GM21786 (cell line): ENCODE data around the gene FASTK.
"Not testable (repeated sequence)": the region's sequence is repeated elsewhere in the genome, so short reads cannot be mapped to it uniquely, and the experiment has no call there.

ENCODE experiments used
- ATAC-seq: cut with Tn5 transposase; IDR thresholded peaks from one replicate; pipeline ENCODE4 v1.9.1; 2021; ENCODE audit not compliant: unreplicated experiment

FASTK gene

GRCh38 chr7:151053751-151054150 lies 26.9 kb downstream of the FASTK start:
- no peak for ATAC-seq

GRCh38 chr7:151053096-151053495 lies 27.5 kb downstream of the FASTK start:
- ATAC-seq: no peak

- ATAC-seq: no peak
These were observed 29.5 kb downstream of the FASTK start for GRCh38 chr7:151051108-151051507.

GRCh38 chr7:151048911-151049463 lies 31.6 kb downstream of the FASTK start:
- ATAC-seq: no peak

- no peak for ATAC-seq
These were observed 32.4 kb downstream of the FASTK start, which contains the start of gene ASIC3 for GRCh38 chr7:151047976-151048815. ASIC3 (plus strand) TSS chr7:151048531; CDS start chr7:151048886, 355 bp downstream.

GRCh38 chr7:151046603-151047573 lies 33.7 kb downstream of the FASTK start:
- no peak for ATAC-seq

- no peak for ATAC-seq
These were observed 34.6 kb downstream of the FASTK start for GRCh38 chr7:151045967-151046366.

GRCh38 chr7:151045262-151045661 lies 35.3 kb downstream of the FASTK start:
- ATAC-seq: no peak

- ATAC-seq: no peak
These were observed 36.6 kb downstream of the FASTK start for GRCh38 chr7:151043959-151044358.

- ATAC-seq: not testable (repeated sequence)
These were observed 37.2 kb downstream of the FASTK start for GRCh38 chr7:151043449-151043848.

GRCh38 chr7:151040616-151041375 lies 39.8 kb downstream of the FASTK start:
- no peak for ATAC-seq

- ATAC-seq: no peak
These were observed 40.6 kb downstream of the FASTK start for GRCh38 chr7:151039850-151040548.

- peak; percentile 61 for ATAC-seq
These were observed 41.4 kb downstream of the FASTK start for GRCh38 chr7:151038951-151039849.

GRCh38 chr7:151035902-151036301 lies 44.7 kb downstream of the FASTK start:
- ATAC-seq: no peak

- ATAC-seq: no peak
These were observed 45.4 kb downstream of the FASTK start for GRCh38 chr7:151035026-151035717.

- ATAC-seq: no peak
These were observed 46.1 kb downstream of the FASTK start for GRCh38 chr7:151034312-151035025.

GRCh38 chr7:151033864-151034249 lies 46.8 kb downstream of the FASTK start:
- no peak for ATAC-seq
